ENCODE measurements around the gene GSC.
"Not testable (repeated sequence)": the region's sequence is repeated elsewhere in the genome, so short reads cannot be mapped to it uniquely, and the experiment has no call there.

GSC gene

DNA sequence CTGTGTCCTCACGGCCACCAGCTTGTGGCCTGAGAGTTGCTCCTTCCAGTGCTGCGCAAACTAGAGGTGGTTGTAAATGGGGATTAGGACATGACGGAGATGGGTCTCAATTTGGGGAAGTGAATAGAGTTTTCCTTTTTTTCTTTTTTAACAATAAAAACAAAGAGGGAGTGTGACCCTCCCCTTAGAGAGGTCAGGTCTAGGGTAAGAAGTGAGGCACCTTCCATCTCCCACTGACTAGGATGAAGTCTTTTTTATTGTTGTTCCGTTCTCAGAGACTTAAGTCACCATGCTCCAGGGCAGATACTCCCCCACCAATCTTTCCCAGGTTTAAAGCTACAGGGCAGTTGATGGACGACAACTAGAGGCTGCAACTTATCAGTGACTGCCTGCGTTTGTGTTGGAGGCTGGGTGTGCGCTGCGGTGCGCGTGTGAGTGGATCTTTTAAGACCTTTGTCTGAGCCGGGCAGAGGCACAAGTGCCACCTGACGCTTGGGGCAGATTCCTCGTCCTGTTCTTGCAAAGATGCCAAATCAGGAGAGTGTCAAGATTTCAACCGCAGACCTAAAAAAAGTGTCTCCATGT lies 2.1 kb upstream of the GSC start:
- no peak for DNase-seq (ENCODE audit: low spot score)

GRCh38 chr14:94771158-94771905 lies 1.4 kb upstream of the GSC start:
- DNase-seq (ENCODE audit: low spot score) = no peak

- DNase-seq (ENCODE audit: low spot score) = no peak
These were observed 873 bp upstream of the GSC start for GRCh38 chr14:94770815-94771157.

DNA sequence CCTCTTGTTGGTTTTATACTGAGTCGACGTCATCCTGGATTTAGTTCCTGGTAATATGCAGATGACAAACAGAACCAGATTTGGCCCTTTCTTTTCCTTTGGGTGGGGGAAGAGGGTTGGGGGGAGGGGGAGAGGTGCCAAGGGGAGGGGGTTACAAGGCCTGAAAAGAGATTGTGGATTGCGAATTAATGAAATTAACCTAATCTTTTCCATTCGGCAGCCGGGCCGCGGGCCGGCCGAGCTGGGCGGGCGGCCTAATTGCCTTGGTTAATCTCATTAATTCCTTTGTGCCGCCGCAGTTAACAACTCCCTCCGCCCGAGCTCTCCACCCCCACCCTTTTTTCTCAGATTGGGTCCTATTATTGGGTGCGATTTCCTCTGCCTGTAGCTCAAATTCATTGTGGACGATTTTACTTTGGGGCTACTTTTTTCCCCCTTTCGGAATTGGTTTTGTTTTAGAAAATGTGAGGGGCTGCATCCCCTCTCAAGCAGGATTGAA lies 387 bp upstream of the GSC start:
- no peak for DNase-seq (ENCODE audit: low spot score)

DNA sequence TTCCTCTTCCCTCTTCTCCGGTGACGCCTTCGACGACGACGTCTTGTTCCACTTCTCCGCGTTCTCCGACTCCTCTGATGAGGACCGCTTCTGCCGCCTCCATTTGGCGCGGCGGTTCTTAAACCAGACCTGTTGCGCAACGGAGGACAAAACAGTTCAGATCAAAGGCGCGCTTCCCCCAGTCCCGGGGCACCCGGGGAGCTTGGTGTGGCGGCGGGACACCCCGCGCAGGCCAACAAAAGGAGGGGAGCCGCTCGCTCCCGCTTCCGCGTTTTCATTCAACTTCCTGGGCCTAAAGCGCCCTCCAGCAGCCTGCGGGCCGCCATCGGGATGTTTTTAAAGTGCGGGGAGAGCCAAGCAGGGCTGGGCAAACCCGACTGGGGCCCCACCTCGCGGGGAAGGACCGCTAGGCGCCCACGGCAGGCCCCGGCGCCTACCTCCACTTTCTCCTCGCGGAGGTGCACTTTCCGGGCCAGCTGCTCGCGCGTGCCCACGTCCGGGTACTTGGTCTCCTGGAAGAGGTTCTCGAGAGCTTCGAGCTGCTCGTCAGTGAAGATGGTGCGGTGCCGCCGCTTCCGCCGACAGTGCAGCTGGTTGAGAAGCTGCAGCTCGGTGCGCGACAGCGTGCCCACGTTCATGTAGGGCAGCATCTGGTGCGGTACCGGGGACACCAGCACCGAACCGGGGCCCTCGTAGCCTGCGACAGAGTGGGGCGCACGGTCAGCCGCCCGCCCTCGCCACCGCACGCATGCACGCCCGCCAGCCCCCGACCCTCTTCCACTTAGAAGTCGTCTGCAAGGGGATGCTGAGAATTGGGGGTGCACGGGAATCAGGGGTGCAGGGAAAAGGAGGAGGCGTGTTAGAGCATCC lies 1.2 kb downstream of the GSC start:
- DNase-seq (ENCODE audit: low spot score) = peak; percentile 24

DNA sequence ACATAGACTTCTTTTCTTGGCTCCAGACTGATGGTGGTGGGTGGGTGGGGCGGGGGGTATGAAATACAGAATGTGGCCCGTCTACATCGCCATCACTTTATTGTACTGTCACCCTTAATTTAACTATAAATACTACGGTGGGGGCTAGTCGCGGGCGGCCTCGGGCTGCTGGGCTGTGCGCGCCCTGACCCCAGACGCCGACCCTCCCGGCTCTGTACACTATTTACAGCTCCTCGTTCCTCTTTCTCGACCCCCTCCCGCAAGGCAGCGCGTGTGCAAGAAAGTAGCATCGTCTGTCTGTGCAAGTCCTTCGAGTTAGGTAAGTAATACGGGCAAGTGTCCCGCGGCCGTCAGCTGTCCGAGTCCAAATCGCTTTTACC lies 1.8 kb downstream of the GSC start:
- no peak for DNase-seq (ENCODE audit: low spot score)

DNA sequence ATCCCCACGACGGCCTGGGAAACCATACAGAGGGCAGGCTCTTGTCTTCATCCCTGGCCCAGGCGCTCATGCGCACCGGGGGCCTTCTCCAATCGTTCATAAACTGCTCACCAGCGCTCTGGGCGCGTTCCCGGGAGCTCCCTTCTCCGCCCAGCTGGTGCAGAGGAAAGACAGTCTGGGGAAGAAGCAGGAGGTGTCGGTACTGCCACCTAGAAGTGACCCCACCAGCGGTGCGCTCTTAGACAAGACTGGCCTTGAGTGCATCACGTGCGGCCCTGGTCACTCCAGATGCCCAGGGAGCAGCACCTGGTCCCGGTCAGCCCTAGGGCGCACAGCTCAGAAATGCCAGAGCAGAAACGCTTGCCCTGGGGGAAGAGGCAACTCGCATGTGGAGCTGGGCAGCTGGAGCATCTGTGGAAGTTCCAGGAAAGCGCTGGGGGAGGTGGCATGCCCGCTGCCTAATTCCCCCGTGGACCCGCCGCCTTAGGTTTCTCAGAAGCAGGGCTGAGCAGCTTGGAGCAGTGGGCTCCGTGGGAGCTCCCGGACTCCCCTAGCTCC lies 2.5 kb downstream of the GSC start:
- DNase-seq (ENCODE audit: low spot score) = no peak

GRCh38 chr14:94764573-94764972 lies 5.3 kb downstream of the GSC start:
- no peak for DNase-seq (ENCODE audit: low spot score)

DNA sequence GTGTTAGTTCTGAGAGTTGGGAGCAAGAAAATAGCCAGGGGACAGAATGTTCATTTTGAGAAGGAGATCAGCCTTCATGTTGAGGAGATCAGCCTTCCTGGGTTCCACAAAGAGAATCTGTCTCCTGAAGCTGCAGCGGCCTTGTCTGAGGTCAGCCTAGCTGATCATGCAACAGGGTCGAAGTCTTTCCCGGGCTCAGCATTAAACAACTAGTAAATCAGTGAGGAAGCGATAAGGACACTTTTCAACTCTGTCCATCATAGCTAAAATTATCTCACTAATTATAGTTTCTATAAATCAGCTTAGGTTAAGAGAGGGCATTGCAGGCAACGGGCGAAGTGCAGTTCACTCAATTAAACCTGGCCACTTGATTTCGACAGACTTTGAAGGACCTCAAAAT lies 7.5 kb downstream of the GSC start:
- DNase-seq (ENCODE audit: low spot score) = no peak

DNA sequence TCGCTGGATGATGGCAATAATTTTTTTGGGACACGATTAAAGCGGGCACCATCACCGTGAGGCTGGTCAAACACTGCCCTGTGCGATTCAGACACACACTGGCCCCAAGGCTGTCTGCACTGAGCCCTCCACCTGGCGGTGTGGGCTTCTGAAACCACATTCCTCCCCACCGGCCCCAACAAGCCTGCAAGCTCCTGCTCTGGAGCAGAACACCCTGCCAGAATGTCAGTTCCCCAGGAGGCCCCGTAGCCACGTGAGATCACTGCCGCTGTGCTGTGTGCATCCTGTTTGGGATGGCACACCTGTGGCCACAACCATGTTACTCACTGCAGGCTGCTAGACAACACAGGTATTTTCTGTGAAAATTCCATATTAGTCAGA lies 7.9 kb downstream of the GSC start:
- no peak for DNase-seq (ENCODE audit: low spot score)

DNA sequence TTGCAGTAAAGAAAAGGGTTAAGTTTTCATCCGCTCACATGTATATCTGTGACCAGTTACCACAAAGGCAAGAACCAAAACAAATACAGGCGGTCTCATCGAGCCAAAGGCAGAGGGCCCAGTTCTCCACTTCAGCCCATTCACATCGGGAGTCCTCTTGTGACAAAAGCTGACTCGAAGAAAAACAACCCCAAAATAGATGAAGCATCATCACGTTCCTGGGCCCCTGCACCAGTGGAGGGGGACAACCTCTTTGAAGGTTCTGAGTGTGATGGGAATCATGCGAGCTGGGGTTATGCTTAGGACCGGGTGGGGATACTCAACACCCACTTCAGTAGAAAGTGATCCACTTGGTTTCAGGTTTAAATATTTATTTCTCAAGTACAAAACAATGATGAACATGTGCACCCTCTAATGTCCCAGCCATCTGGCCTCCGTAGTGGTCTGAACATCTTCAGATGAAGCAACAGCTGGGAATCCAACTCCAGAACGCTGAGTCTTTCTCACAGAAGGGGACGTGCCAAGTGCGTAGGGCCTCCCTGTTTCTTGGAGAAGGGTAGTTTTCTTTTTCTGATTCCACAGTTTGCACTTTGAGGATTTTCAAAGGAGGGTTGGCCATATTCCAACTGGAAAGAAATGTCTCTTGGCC lies 8.4 kb downstream of the GSC start:
- no peak for DNase-seq (ENCODE audit: low spot score)

- DNase-seq (ENCODE audit: low spot score) = no peak
These were observed 13.5 kb downstream of the GSC start for GRCh38 chr14:94756310-94756882.

DNA sequence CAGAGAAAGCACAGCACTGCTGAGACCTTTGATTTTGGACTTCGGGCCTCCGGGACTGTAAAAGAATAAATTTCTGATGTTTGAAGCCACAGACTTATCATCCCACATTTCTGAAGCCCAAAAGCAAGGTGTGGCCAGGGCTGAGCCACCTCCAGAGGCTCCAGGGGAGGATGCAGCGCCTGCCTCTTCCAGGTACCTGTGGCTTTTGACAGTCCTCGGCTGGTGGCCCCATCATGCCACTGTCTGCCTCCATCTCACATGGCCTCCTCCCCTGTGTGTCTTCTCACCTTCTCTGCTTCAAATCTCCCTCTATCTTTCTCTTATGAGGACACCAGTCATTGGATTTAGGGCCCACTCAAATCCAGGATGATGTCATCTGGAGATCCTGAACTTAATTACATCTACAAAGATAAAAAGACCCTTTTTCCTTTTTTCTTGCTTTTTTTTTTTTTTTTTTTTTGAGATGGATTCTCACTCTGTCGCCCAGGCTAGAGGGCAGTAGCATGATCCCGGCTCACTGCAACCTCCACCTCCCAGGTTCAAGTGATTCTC lies 15.4 kb downstream of the GSC start:
- DNase-seq (ENCODE audit: low spot score) = no peak

DNA sequence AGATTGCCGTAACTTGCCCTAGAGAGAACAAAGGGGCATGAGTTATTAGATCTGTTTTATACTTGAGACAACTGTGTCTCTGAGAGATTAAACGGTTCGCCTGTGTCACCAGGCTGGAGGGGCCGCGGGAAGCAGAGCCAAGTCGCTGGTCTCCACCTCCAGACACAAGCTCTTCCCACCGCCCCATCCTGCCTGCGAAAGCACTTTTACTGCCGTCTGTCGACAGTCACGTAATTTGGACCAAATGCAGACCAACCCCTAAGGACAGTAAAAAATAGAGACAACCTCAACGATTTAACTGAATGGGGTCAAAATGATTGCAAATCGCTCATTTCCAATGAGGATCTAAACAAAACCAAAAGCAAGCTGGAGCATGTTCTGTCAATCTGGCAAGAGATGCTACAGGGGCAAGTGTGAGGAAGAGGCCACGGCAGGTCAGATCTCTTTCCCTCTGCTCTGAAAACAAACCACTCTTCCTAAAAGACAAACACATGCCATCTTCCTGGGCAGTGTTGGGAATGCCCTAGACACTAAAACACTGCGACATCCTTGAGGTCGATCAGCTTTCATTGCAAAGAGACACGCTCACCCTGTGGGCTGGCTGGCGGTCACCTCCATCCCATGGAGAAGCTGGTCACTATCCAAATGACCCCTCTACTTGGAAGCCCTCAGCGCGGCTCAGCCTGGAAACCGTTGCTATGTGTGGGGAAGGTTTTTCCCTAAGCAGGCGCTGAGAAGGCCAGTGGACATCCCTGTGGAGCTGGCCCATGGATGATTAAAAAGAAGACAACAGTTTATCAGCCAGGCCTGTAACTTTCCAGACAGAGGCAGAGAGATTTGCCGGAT lies 17.1 kb downstream of the GSC start:
- no peak for DNase-seq (ENCODE audit: low spot score)

- no peak for DNase-seq (ENCODE audit: low spot score)
These were observed 18.0 kb downstream of the GSC start for GRCh38 chr14:94751956-94752355.

DNA sequence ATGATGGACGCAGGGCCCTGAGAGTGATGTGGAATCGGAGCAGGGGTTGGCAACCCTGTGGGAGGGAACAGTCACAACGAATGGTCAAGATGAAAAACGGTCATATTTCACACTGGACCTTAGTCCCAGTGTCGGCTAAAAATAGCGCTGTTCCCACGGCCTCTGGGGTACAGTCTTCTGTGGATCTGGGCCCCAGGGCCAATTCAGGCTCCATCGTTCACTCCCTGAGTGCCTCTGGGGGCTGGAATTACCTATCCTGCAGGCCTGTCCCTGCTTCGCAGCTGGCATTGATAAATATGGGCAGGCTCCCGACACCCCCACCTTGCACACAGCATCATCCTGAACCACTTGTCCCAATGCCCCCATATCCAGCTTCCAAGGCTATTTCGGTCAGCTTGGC lies 18.6 kb downstream of the GSC start:
- no peak for DNase-seq (ENCODE audit: low spot score)

DNA sequence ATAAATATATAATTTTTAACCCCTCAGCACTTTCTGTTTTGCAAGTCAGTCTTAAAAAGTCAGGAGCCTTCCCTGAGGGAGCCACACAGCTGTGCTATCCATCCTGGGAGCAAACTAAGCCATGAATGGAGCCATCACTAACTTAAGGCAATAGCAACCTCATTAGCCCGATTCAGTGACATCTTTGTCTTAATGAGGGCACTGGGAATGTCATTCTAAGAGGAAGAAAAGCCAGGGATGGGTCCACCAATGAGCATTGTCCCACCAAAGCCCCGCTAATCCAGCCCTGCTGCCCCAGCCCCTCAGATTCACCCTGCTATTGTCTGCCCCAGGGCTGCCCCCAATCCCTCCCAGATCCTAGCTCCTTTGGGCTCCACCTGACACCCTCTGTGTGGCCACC lies 19.5 kb downstream of the GSC start:
- no peak for DNase-seq (ENCODE audit: low spot score)

DNA sequence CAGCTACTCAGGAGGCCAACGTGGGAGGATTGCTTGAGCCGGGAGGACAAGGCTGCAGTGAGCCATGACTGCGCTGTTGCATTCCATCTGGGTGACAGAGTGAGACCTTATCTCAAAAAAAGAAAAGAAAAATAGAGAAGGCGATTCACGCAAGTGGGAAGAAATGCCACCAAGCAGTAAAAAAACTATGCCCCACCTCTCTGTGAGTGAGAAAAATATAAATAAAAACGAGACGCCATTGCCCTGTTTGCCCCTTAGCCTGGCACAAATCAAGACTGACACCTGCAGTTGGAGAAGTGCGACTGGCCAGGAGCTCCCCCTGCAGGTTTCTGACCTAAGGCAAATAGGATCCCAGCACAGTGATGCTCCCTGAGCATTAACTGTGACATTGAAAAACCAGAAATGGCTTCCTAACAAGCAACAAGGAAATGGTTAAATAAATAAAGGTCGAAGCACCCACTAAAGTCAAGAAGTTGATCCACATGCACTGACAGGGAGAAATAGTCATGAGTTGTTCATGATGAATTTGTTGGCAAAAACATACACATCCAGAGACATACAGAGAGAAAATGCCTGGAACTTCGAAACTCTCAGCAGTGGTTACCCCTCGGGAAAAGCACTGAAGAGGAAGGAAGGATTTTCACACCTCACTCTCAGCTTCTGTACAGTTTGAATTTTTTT lies 21.1 kb downstream of the GSC start:
- peak; percentile 27 for DNase-seq (ENCODE audit: low spot score)

DNA sequence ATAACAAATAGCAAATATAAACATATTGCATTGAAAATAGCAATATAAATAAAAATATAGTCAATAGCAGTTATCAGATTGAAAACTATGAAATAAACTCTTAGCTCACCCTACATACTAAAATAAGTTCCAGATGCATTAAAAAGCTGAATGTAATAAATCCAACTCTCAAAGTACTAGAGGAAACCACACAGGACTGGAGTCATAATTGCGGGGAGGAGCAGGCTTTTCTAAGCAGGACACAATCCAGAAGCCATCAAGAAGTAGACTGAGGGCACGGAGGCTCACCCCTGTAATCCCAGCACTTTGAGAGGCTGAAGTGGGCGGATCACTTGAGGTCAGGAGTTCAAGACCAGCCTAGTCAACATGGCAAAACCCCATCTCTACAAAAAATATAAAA lies 22.2 kb downstream of the GSC start:
- no peak for DNase-seq (ENCODE audit: low spot score)

DNA sequence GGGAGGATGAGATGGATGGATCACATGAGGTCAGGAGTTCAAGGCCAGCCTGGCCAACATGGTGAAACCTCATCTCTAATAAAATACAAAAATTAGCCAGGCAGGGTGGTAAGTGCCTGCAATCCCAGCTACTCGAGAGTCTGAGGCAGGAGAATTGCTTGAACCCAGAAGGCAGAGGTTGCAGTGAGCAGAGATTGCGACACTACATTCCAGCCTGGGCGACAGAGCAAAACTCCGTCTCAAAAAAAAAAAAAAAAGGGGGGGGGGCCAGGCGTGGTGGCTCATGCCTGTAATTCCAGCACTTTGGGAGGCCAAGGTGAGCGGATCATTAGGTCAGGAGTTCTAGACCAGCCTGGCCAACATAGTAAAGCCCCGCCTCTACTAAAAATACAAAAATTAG lies 22.8 kb downstream of the GSC start:
- DNase-seq (ENCODE audit: low spot score) = not testable (repeated sequence)

Data from activated CD4-positive, alpha-beta T cell treated with anti-CD3 and anti-CD28 coated beads, Interleukin-2, Interleukin-4, amounts not matched to agents 100 ng/mL and 50 ng/mL, durations not matched to agents 16 hours and 8 hours (primary cell).